Measurements from ENCODE around the gene CRACR2A. TPM values are rescaled to one million over a fixed set of nuclear protein-coding genes. Genes with fewer than 3 reads are reported as not detected.
A peak's percentile ranks its signal among the peaks of the same experiment; 100 is the strongest.

CRACR2A gene
- total RNA-seq, 2 donors from 2014 or later, result 1.1 to 4.7 TPM

GRCh38 chr12:3606128-3606527 lies 146.8 kb downstream of the CRACR2A start:
- H3K27ac ChIP-seq (ENCODE audit: low read depth, low read length), result no peak overlapping the region
- peaks cover 11% of the 10 kb centered on the region for H3K27me3 Mint-ChIP-seq (ENCODE audit: insufficient read depth)
- no peak overlapping the region for H3K4me3 ChIP-seq (ENCODE audit: low read length)
- TF ChIP-seq CTCF (conservative IDR thresholded peaks at IDR 0.05), result no peak
- no peak for DNase-seq
- peaks cover 12% of the 10 kb centered on the region for H3K27me3 ChIP-seq (ENCODE audit: control insufficient read depth, insufficient read depth, low read length, poor library complexity, severe bottlenecking)
- peaks cover 4% of the 10 kb centered on the region for H3K4me1 ChIP-seq (ENCODE audit: control insufficient read depth, insufficient read depth, low read length)
- no peaks in the 10 kb centered on the region for H3K9me3 Mint-ChIP-seq
- H3K4me1 Mint-ChIP-seq, result peaks cover 37% of the 10 kb centered on the region
- no peak overlapping the region for H3K27ac Mint-ChIP-seq
- H3K36me3 ChIP-seq (ENCODE audit: control insufficient read depth, insufficient read depth, low read length), result no peaks in the 10 kb centered on the region
- no peak overlapping the region for H3K4me3 Mint-ChIP-seq
- 69 to 77% methylated on average over 7 to 10 of the region's 10 CpGs for WGBS, 2 experiments (ENCODE audit: insufficient coverage in 1 of 2, insufficient read length in 1 of 2)
- H3K36me3 Mint-ChIP-seq (ENCODE audit: low read depth), result no peaks in the 10 kb centered on the region
- no peaks in the 10 kb centered on the region for H3K9me3 ChIP-seq (ENCODE audit: control insufficient read depth, low read length)
- no peak overlapping the region for H3K9ac ChIP-seq (ENCODE audit: extremely low read depth, low read length, poor library complexity, severe bottlenecking)

DNA sequence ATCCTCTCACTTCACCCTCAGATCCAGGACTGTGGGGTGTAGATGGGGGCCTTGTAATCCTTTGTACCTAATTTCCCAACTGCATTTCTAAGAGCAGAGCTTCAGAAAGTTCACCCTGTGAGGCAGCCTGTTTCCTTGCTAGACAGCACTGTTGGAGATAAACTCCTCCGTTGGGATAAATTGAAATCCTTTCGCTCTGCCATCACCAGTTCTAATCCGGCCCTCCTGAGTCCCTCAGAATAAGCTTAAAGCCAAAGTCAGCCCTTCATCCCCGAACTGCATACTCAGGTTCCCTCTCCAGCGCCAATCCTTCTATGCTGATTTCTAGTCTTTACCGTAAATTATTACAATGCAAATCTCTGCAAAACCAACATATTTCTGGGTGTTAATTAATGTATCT lies 147.2 kb downstream of the CRACR2A start:
- Histone ChIP-seq H3K4me3 (ENCODE audit: low read length) (no peak overlapping the region), H3K27me3 (ENCODE audit: control insufficient read depth, insufficient read depth, low read length, poor library complexity, severe bottlenecking) (peaks cover 12% of the 10 kb centered on the region), H3K27ac (ENCODE audit: low read depth, low read length) (no peak overlapping the region), H3K9me3 (ENCODE audit: control insufficient read depth, low read length) (no peaks in the 10 kb centered on the region), H3K9ac (ENCODE audit: extremely low read depth, low read length, poor library complexity, severe bottlenecking) (no peak overlapping the region), H3K4me1 (ENCODE audit: control insufficient read depth, insufficient read depth, low read length) (peaks cover 4% of the 10 kb centered on the region), H3K36me3 (ENCODE audit: control insufficient read depth, insufficient read depth, low read length) (no peaks in the 10 kb centered on the region)
- Mint-ChIP-seq H3K36me3 (ENCODE audit: low read depth) (no peaks in the 10 kb centered on the region), H3K27ac (no peak overlapping the region), H3K27me3 (ENCODE audit: insufficient read depth) (peaks cover 11% of the 10 kb centered on the region), H3K9me3 (no peaks in the 10 kb centered on the region), H3K4me3 (no peak overlapping the region), H3K4me1 (peaks cover 42% of the 10 kb centered on the region)
- no peak for DNase-seq
- WGBS, 2 experiments (ENCODE audit: insufficient coverage in 1 of 2, insufficient read length in 1 of 2), result 56 to 70% methylated on average over 3 to 6 of the region's 6 CpGs
- TF ChIP-seq CTCF (conservative IDR thresholded peaks at IDR 0.05), result no peak

GRCh38 chr12:3604748-3605586 lies 147.9 kb downstream of the CRACR2A start:
- H3K4me3 Mint-ChIP-seq, result peak overlapping the region; percentile 18
- Histone ChIP-seq H3K27me3 (ENCODE audit: control insufficient read depth, insufficient read depth, low read length, poor library complexity, severe bottlenecking) (peaks cover 12% of the 10 kb centered on the region), H3K36me3 (ENCODE audit: control insufficient read depth, insufficient read depth, low read length) (no peaks in the 10 kb centered on the region), H3K9me3 (ENCODE audit: control insufficient read depth, low read length) (no peaks in the 10 kb centered on the region), H3K4me3 (ENCODE audit: low read length) (no peak overlapping the region), H3K27ac (ENCODE audit: low read depth, low read length) (no peak overlapping the region), H3K4me1 (ENCODE audit: control insufficient read depth, insufficient read depth, low read length) (peaks cover 8% of the 10 kb centered on the region), H3K9ac (ENCODE audit: extremely low read depth, low read length, poor library complexity, severe bottlenecking) (no peak overlapping the region)
- no peak overlapping the region for H3K27ac Mint-ChIP-seq
- peaks cover 11% of the 10 kb centered on the region for H3K27me3 Mint-ChIP-seq (ENCODE audit: insufficient read depth)
- H3K4me1 Mint-ChIP-seq, result peaks cover 49% of the 10 kb centered on the region
- DNase-seq, result peak; percentile 81
- WGBS, 2 experiments (ENCODE audit: insufficient coverage in 1 of 2, insufficient read length in 1 of 2), result 20 to 35% methylated on average over 3 to 13 of the region's 13 CpGs
- TF ChIP-seq CTCF (conservative IDR thresholded peaks at IDR 0.05), result no peak
- H3K9me3 Mint-ChIP-seq, result no peaks in the 10 kb centered on the region
- no peaks in the 10 kb centered on the region for H3K36me3 Mint-ChIP-seq (ENCODE audit: low read depth)

Measured in endodermal cell (in vitro differentiated cells).